ENCODE measurements around the gene ATRAID.

ATRAID gene

GRCh38 chr2:27251766-27252165 is 39.9 kb downstream of the ATRAID start:
- DNase-seq, result no peak

DNA sequence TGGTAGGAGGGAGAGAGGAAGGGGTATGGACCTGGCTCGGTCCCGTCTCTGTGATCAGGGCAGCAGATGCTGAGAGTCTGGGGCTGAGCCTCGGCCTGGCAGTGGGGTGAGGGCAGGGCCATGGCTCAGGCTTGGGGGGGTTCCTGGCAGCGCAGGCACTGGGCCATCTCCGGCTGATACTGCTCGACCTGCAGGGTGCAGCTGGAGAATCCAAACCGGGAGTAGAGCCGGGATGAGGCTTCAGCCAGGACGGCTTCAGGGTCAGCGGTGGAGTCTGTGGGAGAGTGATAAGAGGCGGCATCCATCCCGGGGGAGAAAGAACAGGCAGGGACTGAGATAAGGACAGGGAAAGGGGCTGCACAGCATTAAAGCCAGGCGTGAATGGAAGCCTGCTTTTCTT is 43.3 kb downstream of the ATRAID start:
- DNase-seq, result no peak

- DNase-seq, result no peak
These were observed 43.8 kb downstream of the ATRAID start for GRCh38 chr2:27255660-27256059.

DNA sequence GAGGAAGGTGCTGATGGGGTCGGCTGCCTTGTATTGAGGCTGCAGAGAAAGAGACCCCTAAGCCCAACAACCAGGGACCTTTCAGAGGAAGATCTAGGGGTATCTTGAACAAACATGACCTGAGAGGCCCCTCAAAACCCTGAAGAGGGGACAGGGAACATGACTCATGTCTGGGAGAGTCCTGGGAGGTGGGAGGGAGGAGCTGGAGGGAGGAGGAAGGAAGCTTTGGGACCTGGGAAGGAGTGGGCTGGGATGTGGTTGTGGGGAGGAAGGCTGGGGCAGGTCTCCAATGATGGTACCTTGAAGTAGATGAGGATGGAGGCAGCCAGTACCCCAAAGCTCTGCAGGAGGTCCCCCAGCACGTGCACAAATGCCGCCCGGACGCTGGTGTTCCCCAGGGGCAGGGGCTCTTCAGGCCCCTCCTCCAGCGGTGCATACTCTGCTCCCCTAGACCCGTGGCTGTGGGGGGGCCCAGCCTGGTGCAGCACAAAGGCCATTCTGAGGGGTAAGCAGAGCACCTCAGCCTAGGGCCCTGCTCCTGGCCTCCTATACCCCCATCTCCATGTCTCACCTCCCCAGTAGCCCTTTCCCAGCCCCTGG is 45.1 kb downstream of the ATRAID start:
- DNase-seq, result no peak

GRCh38 chr2:27258051-27258450 is 46.2 kb downstream of the ATRAID start:
- no peak for DNase-seq

- DNase-seq, result no peak
These were observed 49.5 kb downstream of the ATRAID start for GRCh38 chr2:27261241-27261925.

GRCh38 chr2:27261926-27262298 is 50.1 kb downstream of the ATRAID start:
- DNase-seq, result no peak

DNA sequence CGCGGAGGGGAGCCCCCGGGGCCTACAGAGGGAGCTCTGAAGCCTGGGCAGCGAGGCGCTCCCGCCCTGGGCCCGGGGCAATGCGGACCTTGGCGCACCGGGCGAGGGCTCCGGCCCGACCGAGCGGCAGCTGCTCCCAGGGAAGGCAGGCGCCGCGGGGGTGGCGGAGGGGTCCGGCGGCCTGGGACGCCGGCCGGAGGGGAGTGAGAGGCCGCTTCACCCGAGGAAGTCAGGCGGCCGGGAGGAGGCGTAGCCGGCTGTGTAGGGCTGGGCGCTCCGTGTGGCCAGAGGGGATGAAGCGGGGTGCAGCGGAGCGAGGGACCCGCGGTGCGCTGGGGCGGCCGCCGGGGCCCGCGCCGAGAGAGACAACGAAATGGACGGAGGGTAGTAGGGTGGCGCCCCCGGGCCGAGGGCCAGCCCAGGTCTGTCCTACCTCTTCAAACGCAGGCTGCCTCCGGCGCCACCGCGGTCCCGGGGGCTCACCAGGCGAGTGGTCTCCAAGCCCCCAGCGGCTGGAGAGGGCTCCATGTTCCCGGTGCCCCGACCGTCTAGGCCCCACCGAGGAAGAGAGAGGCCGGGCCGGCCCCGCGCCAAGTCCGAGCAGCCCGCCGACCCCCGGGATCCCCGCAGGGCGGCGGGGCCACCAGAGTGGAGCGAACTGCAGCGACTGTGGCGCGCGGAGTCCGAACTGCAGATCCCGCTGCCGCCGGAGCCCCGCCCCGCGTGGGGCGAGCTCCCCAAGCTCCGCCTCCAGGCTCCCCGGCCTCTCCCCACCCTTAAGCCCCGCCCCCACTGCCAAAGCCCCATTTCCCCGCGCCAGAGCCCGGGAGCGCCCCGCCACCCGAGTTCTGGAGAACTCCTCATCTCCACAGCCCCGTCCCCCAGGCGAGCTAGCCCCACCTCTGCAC is 50.8 kb downstream of the ATRAID start, which contains the start of gene SLC30A3:
Gene SLC30A3, minus strand, starts transcription at position 669 of the 908 bp plus-strand sequence. Its CDS starts 141 bp downstream, at position 528.
- DNase-seq, result peak; percentile 77

DNA sequence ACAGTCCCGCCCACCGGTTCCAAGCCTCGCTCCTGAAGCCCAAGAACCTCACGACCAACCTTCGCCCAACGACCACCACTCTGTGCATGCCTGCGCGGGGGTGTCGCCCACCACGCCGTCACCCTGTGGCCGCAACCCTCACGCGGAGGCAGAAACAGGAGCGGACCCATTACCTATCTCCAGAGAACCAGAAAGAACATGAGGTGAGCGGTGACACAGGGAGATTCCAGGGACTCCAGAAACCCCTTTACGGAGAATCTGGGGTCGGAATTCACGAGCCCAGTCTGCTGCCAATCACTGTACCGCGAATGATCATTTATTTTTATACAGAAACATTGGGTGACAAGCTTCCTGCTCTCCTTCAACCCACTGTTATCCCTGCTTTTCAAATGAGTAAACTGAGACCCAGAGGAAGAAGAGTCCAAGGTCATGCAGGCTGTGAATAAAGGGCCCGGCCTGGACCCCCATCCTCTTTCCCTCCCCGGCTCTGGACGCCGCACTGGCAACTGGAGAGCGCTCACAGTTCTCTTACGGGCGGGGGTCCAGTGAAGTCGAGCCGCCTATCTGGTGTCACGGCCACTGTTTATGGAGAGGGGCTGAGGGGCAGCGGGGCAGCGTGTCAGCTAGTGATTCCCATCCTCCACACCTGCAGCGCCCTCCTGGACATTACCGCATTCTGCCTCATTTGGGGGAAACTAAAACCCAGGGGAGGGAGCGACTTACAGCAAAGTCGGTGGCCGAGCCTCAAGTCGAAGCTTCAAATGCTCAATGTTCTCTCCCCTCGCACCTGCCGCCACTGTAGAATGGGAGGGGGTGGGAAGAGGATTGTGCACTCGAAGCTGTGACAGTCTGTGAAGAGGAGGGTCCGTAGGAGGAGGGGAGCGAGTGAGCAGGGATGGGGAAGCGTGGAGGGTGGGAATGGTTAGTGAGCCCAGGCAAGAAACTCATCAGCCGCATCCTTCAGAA is 51.7 kb downstream of the ATRAID start:
- no peak for DNase-seq

GRCh38 chr2:27264253-27264752 is 52.5 kb downstream of the ATRAID start:
- no peak for DNase-seq

- DNase-seq, result peak; percentile 51 to 53
These were observed 53.1 kb downstream of the ATRAID start for GRCh38 chr2:27264753-27265535.

DNA sequence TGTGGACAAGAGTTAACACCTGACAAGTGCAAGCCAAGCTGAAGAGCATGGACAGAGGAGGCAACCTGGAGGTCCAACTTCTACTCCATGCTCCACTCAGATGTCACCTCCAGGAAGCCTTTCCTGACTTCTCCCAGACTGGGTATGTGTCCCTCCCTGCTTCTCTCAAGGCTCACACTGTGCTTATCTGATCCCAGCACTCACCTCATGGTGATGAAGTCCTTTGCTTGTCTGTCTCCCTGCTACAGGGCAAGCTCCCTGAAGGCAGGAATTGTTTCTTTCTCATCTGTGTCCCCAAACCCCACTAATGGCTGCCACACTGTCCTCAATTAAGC is 53.7 kb downstream of the ATRAID start:
- no peak for DNase-seq
